Endothelial cell of umbilical vein (primary cell): Measurements from ENCODE around the gene ARNT2. TPM values are rescaled to one million over a fixed set of nuclear protein-coding genes. Genes with fewer than 3 reads are reported as not detected.

ENCODE experiments used
- BruUV-seq: library from RNA; stranded (reverse); fragments of 400-500 nt; replicated peaks from 2 replicates; lab custom pipeline; 2021; lab: Mats Ljungman, UMichigan
- CTCF ChIA-PET: fragments of 300-600, 350-600 bp; sonication (Branson Sonifier 250); formaldehyde crosslinking; loops from one replicate; lab custom pipeline; 2021; ENCODE audit warnings: antibody characterized with exemption, inconsistent platforms; lab: Charles Lee
- POLR2A ChIA-PET: fragments of 300-600, 350-600 bp; sonication (Branson Sonifier 250); formaldehyde crosslinking; loops from one replicate; lab custom pipeline; 2021; ENCODE audit warnings: antibody characterized with exemption, inconsistent platforms; lab: Charles Lee
- DNase-seq: peaks from one replicate; pipeline ENCODE4 v3.0.0-alpha.2; 2011; ENCODE audit warnings: low read depth, low spot score
- FAIRE-seq: peaks from 2 replicates; lab custom pipeline; 2011; peaks lifted over from hg19 to GRCh38; lab: Jason Lieb, UNC
- H2AFZ ChIP-seq: 2 replicates; pipeline ENCODE4 v1.6.0; 2012; ENCODE audit warnings: low read depth, low read length, control low read depth, inconsistent platforms
- H3K27ac ChIP-seq: 2 replicates; pipeline ENCODE4 v1.5.1; 2011; ENCODE audit warnings: low read depth, mild to moderate bottlenecking, control low read depth, low read length, moderate library complexity; ENCODE audit not compliant: insufficient read depth
- H3K27me3 ChIP-seq, 2 experiments: 2 replicates each; pipeline versions ENCODE4 v1.6.0 to v1.6.1; 2011; ENCODE audit warnings: low read length in 2 of 2, mixed read lengths in 1 of 2; ENCODE audit not compliant: control insufficient read depth in 2 of 2, insufficient read depth in 2 of 2
- H3K36me3 ChIP-seq, 2 experiments: 2 replicates in 1 of 2; 3 replicates in 1 of 2; pipeline ENCODE4 v1.5.1; 2011; ENCODE audit warnings: low read length in 2 of 2, mild to moderate bottlenecking in 1 of 2, moderate library complexity in 1 of 2; ENCODE audit not compliant: control insufficient read depth in 2 of 2, insufficient read depth in 2 of 2; ENCODE audit errors: extremely low read depth in 1 of 2
- H3K4me1 ChIP-seq: 3 replicates; pipeline ENCODE4 v1.5.1; 2011; ENCODE audit warnings: mild to moderate bottlenecking, low read length; ENCODE audit not compliant: control insufficient read depth, insufficient read depth; ENCODE audit errors: extremely low read depth
- H3K4me2 ChIP-seq: 2 replicates; pipeline ENCODE4 v1.6.1; 2011; ENCODE audit warnings: low read length, control low read depth, mixed read lengths; ENCODE audit not compliant: insufficient read depth
- H3K4me3 ChIP-seq, 3 experiments: fragments of 200-600 bp in 1 of 3; sonication (generic), shearing (Covaris generic) in 1 of 3; replicated peaks in 1 of 3; 2 replicates each; pipeline ENCODE4 v1.5.1; 2011 to 2016; ENCODE audit warnings: control low read depth in 3 of 3, low read length in 3 of 3, mild to moderate bottlenecking in 2 of 3, inconsistent platforms in 1 of 3, low read depth in 1 of 3, moderate library complexity in 1 of 3; ENCODE audit not compliant: insufficient read depth in 1 of 3
- H3K79me2 ChIP-seq: 2 replicates; pipeline ENCODE4 v1.6.0; 2012; ENCODE audit warnings: low read length, inconsistent platforms; ENCODE audit not compliant: control insufficient read depth, insufficient read depth
- H3K9ac ChIP-seq: replicated peaks from 2 replicates; pipeline ENCODE3; 2011; ENCODE audit warnings: low read length, control low read depth; ENCODE audit not compliant: insufficient read depth; ENCODE audit errors: extremely low read depth
- H3K9me1 ChIP-seq: replicated peaks from 3 replicates; pipeline ENCODE4 v1.6.0; 2011; ENCODE audit warnings: mild to moderate bottlenecking, low read length; ENCODE audit not compliant: control insufficient read depth, insufficient read depth; ENCODE audit errors: extremely low read depth
- H3K9me3 ChIP-seq: replicated peaks from 2 replicates; pipeline ENCODE4 v1.5.1; 2012; ENCODE audit warnings: low read length, inconsistent platforms; ENCODE audit not compliant: control insufficient read depth, insufficient read depth
- H4K20me1 ChIP-seq: replicated peaks from 2 replicates; pipeline ENCODE3; 2011; ENCODE audit warnings: mild to moderate bottlenecking, low read length; ENCODE audit not compliant: control insufficient read depth, insufficient read depth; ENCODE audit errors: extremely low read depth
- CTCF ChIP-seq, 2 donors: IDR thresholded peaks; 1 replicate in 1 of 2; 2 replicates in 1 of 2; pipeline ENCODE4 v1.5.1; 2011; ENCODE audit warnings: low read length in 2 of 2, mild to moderate bottlenecking in 2 of 2, moderate library complexity in 2 of 2, control low read depth in 1 of 2, inconsistent platforms in 1 of 2, low read depth in 1 of 2; ENCODE audit not compliant: insufficient read depth in 1 of 2; ENCODE audit errors: extremely low read depth in 1 of 2
- EZH2 ChIP-seq: IDR thresholded peaks from 2 replicates; pipeline ENCODE4 v1.6.1; 2012; ENCODE audit warnings: borderline replicate concordance, low read depth, mild to moderate bottlenecking, moderate library complexity, low read length, inconsistent platforms; ENCODE audit not compliant: severe bottlenecking
- FOS ChIP-seq: IDR thresholded peaks from 2 replicates; pipeline ENCODE4 v1.6.1; 2011; ENCODE audit warnings: mild to moderate bottlenecking, low read length, moderate library complexity, borderline replicate concordance; ENCODE audit not compliant: insufficient read depth
- JUN ChIP-seq: IDR thresholded peaks from 2 replicates; pipeline ENCODE4 v1.6.1; 2011; ENCODE audit warnings: borderline replicate concordance, low read depth; ENCODE audit not compliant: insufficient read length, insufficient read depth
- dilution Hi-C: fragments of 300-500 bp; cut with MboI; formaldehyde crosslinking; loops from one replicate; pipeline ENCODE4 v1.15.0; 2019; ENCODE audit warnings: low sequenced_read_pairs; ENCODE audit not compliant: extremely low pct_ligation_motif_present
- intact Hi-C: fragments of 100-400 bp; cut with micrococcal nuclease; formaldehyde crosslinking; loops from one replicate; pipeline ENCODE4 v1.10.0; 2022
- polyA plus RNA-seq, 4 experiments: library from polyadenylated mRNA; depleted of rRNA in 3 of 4; stranded (reverse) in 3 of 4; unstranded in 1 of 4; fragments of >200 nt; gene quantifications; 2 replicates each; pipeline versions ENCODE4 v1.2.1 to v1.2.3, GENCODE V29; 2011 to 2012; ENCODE audit warnings: missing spikeins in 1 of 4
- total RNA-seq: library from RNA; stranded (reverse); gene quantifications from 2 replicates; pipeline ENCODE4 v1.2.3, GENCODE V29; 2021
- TF ChIP-seq, protein P1 (sequence below): IDR thresholded peaks from 2 replicates; pipeline ENCODE4 v1.6.1; 2011; ENCODE audit not compliant: insufficient read depth, insufficient read length

Gene ARNT2
- total and polyA plus RNA-seq, 2 donors (not counting 3 experiments of a cell fraction or from before 2014, with no cell fraction given), result 0.03 to 0.20 TPM

- intact Hi-C loops (loop anchor here (1.0 to 2.0 kb wide), 7 partner anchors 54 to 699 kb away; no protein-coding TSS in a partner anchor), dilution Hi-C loops (loop anchor here (25.0 kb wide), 1 partner anchor 145 kb away; no protein-coding TSS in a partner anchor)
- Histone ChIP-seq H3K27ac (no peak overlapping the region), H3K27me3 (peaks cover 0 to 4% of the 10 kb centered on the region in 2 experiments), H3K4me2 (no peak overlapping the region), H3K9me3 (no peaks in the 10 kb centered on the region), H3K79me2 (no peaks in the 10 kb centered on the region), H3K4me3 (no peak overlapping the region), H4K20me1 (no peaks in the 10 kb centered on the region), H3K36me3 (no peaks in the 10 kb centered on the region), H3K9ac (no peak overlapping the region), H3K9me1 (no peaks in the 10 kb centered on the region), H3K4me1 (peaks cover 3% of the 10 kb centered on the region), H2AFZ (no peak overlapping the region)
- TF ChIP-seq FOS, result no peak
- peak; percentile 77 to 78 for TF ChIP-seq CTCF (IDR thresholded peaks at IDR 0.05; ENCODE audit: extremely low read depth in 1 of 2, insufficient read depth in 1 of 2, low read depth in 1 of 2, low read length in 2 of 2)
- FAIRE-seq (peak; percentile 97), DNase-seq (peak; percentile 88)
- POLR2A ChIA-PET, result interaction anchor here (1.1 to 1.2 kb wide), 2 partner anchors 128 to 209 kb away, joined by 3 to 8 read pairs; no protein-coding TSS in a partner anchor
- CTCF ChIA-PET, result interaction anchor here (0.6 to 8.5 kb wide), 72 partner anchors 8 to 698 kb away, joined by 3 to 828 read pairs (median 4); partner anchors contain the start of genes ABHD17C and CEMIP
- no TSS peak for BruUV-seq
These were observed 163.6 kb downstream of the ARNT2 start for GRCh38 chr15:80567721-80568157.

DNA sequence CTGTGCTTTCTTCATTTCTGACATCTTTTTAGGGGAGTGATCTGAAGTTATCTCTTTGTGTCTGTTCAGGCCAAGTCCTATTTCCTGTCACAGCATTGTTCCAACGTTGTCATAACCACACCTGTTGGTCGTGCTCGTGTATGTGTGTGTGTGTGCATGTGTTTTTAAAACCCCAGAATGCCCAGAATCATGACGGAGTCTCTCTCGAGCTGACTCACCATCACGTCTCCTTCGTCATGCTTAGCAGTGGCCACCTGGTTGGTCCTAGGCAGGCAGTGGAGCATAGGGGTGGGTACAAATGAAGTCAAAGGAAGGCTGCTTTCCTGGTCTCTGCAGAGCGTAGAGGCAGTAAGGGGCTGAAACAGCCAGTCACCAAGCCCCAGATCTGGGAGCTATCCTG is 164.1 kb downstream of the ARNT2 start:
- H3K9me1 ChIP-seq, result no peaks in the 10 kb centered on the region
- H4K20me1 ChIP-seq, result no peaks in the 10 kb centered on the region
- peaks cover 0 to 4% of the 10 kb centered on the region in 2 experiments for H3K27me3 ChIP-seq
- H3K4me2 ChIP-seq, result no peak overlapping the region
- BruUV-seq, result no TSS peak
- no peak overlapping the region for H3K27ac ChIP-seq
- DNase-seq, result no peak
- H3K9me3 ChIP-seq, result no peaks in the 10 kb centered on the region
- CTCF ChIA-PET, result interaction anchor here (0.6 to 8.5 kb wide), 60 partner anchors 9 to 698 kb away, joined by 3 to 828 read pairs (median 6); partner anchors contain the start of genes ABHD17C and CEMIP
- H3K9ac ChIP-seq, result no peak overlapping the region
- H3K36me3 ChIP-seq, result no peaks in the 10 kb centered on the region
- H3K4me3 ChIP-seq, result no peak overlapping the region
- dilution Hi-C loops, result loop anchor here (25.0 kb wide), 1 partner anchor 144 kb away; no protein-coding TSS in a partner anchor
- no peak for FAIRE-seq
- intact Hi-C loops, result no loop called here
- TF ChIP-seq JUN (no peak), EZH2 (no peak)
- TF ChIP-seq, protein P1, sequence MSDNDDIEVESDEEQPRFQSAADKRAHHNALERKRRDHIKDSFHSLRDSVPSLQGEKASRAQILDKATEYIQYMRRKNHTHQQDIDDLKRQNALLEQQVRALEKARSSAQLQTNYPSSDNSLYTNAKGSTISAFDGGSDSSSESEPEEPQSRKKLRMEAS, result no peak
- H3K4me1 ChIP-seq, result peaks cover 3% of the 10 kb centered on the region
- H3K79me2 ChIP-seq, result no peaks in the 10 kb centered on the region
- no peak overlapping the region for H2AFZ ChIP-seq
- POLR2A ChIA-PET, result interaction anchor here (1.1 to 1.2 kb wide), 2 partner anchors 128 to 208 kb away, joined by 3 to 8 read pairs; no protein-coding TSS in a partner anchor
